ENCODE results near the gene CERS6.

CERS6 gene

GRCh38 chr2:168566974-168567665 is 111.0 kb downstream of the CERS6 start:
- no peak for DNase-seq

DNA sequence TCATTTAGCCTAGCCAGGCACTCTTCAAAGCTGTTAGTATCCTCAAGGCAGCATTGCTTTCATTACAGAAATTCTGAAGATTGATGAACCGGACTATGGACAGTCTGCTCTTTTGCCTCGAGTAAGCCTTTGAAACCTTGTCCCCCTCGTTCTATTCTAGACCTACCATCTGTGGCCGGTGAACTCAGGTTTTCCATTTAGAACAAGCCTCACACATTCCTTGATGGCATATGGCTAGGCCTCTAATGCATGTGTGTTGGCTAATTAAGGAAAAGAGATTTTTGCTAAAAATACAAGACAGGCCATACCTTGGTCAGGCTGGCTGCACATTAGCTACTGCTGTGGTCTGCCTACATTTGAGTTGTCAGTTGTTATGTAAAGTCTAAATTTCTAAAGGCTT is 111.8 kb downstream of the CERS6 start:
- no peak for DNase-seq

DNA sequence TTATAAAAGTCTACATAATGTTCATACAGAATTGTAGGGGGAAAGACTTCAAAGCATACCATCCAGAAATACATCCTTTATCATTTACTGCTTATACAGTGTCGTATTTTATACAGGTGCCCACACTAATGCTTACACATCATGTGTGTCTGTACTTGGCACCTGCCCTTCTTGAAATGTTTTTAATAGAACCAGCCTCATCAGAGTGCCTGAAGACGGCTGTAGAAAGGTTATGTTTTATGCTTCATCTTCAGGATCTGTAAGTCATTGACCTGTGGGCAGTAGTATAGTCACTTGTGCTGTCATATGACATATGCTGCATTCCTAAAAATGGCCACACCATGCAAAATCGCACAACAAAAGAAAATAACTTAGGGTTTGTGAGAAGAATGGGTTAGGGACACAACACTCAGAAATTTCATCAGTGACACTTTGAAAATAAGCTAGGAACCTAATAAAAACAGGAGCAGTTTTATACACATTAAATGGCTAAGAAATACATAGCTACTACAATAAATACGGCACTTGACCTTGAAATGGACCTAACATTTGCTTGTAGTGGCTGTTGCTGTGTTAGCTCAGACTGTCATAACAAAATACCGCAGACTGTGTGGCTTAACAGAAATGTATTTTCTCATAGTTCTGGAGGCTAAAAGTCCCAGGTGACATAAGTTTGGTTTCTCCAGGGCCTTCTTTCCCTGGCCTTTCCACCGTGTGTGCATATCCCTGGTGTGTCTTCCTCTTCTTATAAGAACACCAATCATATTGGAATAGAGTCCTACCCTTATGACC is 112.6 kb downstream of the CERS6 start:
- DNase-seq = no peak

GRCh38 chr2:168571061-168571460 is 115.0 kb downstream of the CERS6 start:
- no peak for DNase-seq

- no peak for DNase-seq
Measured at GRCh38 chr2:168573128-168573903, 117.2 kb downstream of the CERS6 start.

- DNase-seq = no peak
Measured at GRCh38 chr2:168574856-168575630, 119.0 kb downstream of the CERS6 start.

- no peak for DNase-seq
Measured at GRCh38 chr2:168577885-168578284, 121.8 kb downstream of the CERS6 start.

- DNase-seq = no peak
Measured at GRCh38 chr2:168583064-168583709, 127.1 kb downstream of the CERS6 start.

GRCh38 chr2:168583710-168584521 is 127.8 kb downstream of the CERS6 start:
- DNase-seq = peak in 3 of 51 donors; percentile 1 to 52 (median 5)

GRCh38 chr2:168584911-168585310 is 128.8 kb downstream of the CERS6 start:
- no peak for DNase-seq

DNA sequence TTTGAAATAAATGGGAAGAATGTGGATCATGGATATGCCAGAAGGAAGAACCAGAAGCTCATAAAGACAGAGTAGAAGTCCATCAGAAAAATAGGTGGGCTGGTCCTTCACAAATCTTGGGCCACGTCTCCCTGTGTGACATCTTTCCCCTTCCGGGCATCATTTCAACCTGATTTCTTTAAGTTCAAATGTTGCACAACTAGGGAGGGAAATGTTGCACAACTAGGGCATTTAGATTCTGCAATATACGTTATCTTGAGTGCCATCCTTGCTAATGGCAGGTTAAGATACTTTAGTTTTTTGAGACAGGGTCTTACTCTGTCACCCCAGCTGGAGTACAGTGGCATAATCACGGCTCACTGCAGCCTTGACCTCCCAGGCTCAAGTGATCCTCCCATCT is 129.6 kb downstream of the CERS6 start:
- no peak for DNase-seq

GRCh38 chr2:168587307-168587706 is 131.2 kb downstream of the CERS6 start:
- DNase-seq = peak in 6 of 51 donors; percentile 4 to 33 (median 9)

DNA sequence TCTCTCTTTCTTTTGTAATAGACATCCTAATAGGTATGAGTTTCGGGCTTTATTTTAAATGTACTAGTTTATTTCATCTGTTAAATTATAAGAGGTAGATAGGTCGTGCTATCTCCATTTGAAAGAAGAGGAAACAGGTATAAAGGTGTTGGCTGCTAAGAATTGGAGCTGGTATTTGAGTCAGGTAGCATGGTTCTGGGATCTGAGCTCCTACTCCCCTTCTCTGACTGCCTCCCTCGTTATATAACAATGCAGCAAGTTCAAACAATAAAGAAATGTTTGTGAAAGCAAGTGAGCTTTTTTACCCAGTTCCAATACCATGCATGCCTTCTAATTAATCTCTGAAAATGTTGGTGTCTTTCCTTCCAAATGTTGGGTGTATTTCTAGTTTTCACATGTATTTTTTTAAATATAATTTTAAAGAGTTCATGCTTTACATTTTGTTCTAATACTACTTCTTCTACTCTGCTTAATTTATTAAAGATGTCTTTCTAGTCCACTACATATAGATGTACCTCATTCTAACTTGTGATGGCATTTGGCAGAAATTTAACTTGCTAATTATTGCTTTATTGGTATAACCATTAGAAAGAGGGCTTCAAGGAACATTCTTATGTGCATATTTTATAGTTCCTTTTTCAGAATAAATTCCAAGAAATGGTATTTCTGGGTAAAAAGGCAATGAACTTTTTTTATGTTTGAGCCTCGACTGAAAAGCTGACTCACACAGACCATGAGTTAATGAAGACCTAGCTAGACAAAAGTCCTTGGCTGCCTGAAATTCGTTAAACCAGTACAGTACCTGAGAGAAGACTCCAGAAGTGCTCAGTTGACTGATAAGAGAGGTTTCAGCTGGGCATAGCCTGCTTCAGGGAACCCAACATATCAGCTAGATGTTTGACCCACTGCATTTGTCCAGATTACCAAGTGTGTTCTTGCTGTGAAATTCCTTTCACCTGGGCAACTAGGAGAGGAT is 133.5 kb downstream of the CERS6 start:
- DNase-seq = no peak

- DNase-seq = peak in 1 of 51 donors; percentile 4
Measured at GRCh38 chr2:168592181-168592831, 136.2 kb downstream of the CERS6 start.

- DNase-seq = no peak
Measured at GRCh38 chr2:168593713-168594112, 137.6 kb downstream of the CERS6 start.

- no peak for DNase-seq
Measured at GRCh38 chr2:168594778-168595177, 138.7 kb downstream of the CERS6 start.

DNA sequence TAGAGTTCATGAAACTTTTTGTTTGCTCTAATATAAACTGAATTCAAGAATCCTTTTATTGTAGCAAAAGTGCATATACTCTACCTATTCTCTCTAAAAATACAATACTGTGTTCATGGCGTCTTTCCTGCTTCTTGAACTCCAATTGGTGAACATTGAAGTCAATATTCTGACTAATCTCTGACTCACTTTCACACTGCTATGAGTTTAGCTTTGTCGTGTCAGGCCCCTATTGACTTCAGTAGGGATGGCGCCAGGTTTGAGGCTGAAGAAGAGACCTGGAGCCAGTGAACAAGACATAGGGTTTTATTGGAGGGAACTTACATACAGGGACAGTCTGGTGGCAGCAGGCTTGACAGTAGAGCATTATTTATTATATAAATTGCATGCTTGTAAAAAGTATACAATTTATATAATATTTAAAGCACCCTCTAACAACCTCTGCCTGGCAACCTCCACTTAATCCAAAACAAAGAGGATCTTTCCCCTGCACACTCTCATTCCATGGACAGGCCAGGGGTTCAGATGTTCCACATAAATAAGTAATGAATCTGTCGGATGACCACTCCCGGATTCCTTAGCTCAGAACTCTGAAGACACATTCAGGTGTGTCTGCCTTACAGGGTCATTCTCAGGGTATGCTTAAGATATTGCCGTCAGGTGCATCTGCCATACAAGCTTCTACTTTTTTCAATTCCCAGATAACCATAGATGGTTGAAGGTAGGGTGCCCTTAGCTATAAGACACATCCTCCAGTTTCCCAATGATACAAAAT is 141.0 kb downstream of the CERS6 start:
- no peak for DNase-seq

Data from hypothalamus (tissue), 51 donors.